ENCODE data around the gene TBC1D4. TPM values are rescaled to one million over a fixed set of nuclear protein-coding genes. Genes with fewer than 3 reads are reported as not detected.
A peak's percentile ranks its signal among the peaks of the same experiment; 100 is the strongest.

Gene TBC1D4
- total RNA-seq, 1 donor from 2014 or later = 47.1 TPM

- no peak for DNase-seq (ENCODE audit: extremely low spot score, unreplicated experiment)
- no peak for TF ChIP-seq CTCF (conservative IDR thresholded peaks at IDR 0.05)
- H3K27ac Mint-ChIP-seq = no peak overlapping the region
- no peaks in the 10 kb centered on the region for H3K9me3 Mint-ChIP-seq
- no peaks in the 10 kb centered on the region for H3K36me3 Mint-ChIP-seq
- no peak overlapping the region for H3K4me3 Mint-ChIP-seq
- H3K27me3 Mint-ChIP-seq = no peaks in the 10 kb centered on the region
- H3K4me1 Mint-ChIP-seq (ENCODE audit: unreplicated experiment) = peaks cover 37% of the 10 kb centered on the region
Measured at GRCh38 chr13:75418997-75419396, 63.0 kb downstream of the TBC1D4 start.

DNA sequence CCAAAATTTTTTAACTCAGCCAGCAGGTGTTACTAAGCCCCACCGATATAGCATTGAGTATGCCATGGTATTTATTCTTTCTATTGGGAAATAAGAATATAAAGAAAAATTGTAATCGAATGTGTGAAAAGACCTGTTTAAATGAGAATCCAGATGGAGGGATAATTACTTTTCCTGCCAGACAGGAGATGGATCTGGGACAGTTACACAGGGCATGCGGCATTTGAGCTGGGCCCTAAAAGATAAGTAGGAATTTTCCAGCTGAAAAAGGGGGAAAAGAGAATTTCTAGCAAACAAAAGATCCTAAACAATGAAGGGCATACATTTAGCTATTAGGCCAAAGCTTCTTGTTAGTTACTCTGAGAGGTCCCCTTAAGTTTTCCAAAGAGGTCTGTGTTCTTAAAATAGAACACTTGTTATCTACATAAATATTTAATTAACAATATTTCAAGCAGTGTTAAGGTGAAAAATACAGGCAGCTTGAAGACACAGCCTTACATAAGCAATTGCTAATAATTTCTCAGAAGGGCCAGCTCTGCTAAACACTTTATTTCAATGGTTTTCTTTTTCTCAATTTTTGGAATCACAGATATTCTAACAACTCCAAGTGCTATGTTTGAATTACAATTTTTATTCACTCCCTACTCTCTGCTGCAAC lies 63.7 kb downstream of the TBC1D4 start:
- Mint-ChIP-seq H3K27ac (no peak overlapping the region), H3K27me3 (no peaks in the 10 kb centered on the region), H3K36me3 (no peaks in the 10 kb centered on the region), H3K9me3 (no peaks in the 10 kb centered on the region), H3K4me3 (no peak overlapping the region), H3K4me1 (ENCODE audit: unreplicated experiment) (peaks cover 37% of the 10 kb centered on the region)
- no peak for DNase-seq (ENCODE audit: extremely low spot score, unreplicated experiment)
- TF ChIP-seq CTCF (conservative IDR thresholded peaks at IDR 0.05) = no peak

- Mint-ChIP-seq H3K27ac (no peak overlapping the region), H3K4me3 (no peak overlapping the region)
Measured at GRCh38 chr13:75417656-75418055, 64.3 kb downstream of the TBC1D4 start.

DNA sequence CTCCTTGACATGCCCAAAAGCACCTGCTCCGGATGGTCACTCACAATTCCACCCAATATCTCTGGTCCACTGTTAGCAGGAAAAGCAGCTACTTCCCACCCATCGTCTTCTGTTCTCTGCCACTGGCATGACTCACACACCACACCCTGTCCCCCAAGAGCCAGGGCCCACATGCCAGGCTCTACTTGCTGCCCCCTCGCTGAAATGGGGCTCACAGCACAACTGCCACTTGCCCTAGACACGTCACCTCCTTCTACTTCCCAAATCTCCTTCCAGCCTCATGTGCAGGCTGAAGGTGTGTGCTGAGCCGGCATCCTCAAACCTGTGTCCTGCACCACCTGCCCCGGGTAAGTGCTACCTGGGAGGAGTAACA lies 65.0 kb downstream of the TBC1D4 start:
- H3K4me3 Mint-ChIP-seq = no peak overlapping the region

More at GRCh38 chr13:75417656-75418055, 64.3 kb downstream of the TBC1D4 start:
- Mint-ChIP-seq H3K9me3 (no peaks in the 10 kb centered on the region), H3K36me3 (peaks cover 3% of the 10 kb centered on the region), H3K4me1 (ENCODE audit: unreplicated experiment) (peaks cover 37% of the 10 kb centered on the region), H3K27me3 (no peaks in the 10 kb centered on the region)
- no peak for TF ChIP-seq CTCF (conservative IDR thresholded peaks at IDR 0.05)
- DNase-seq (ENCODE audit: extremely low spot score, unreplicated experiment) = no peak

GRCh38 chr13:75416327-75417011 lies 65.5 kb downstream of the TBC1D4 start:
- Mint-ChIP-seq H3K36me3 (peaks cover 3% of the 10 kb centered on the region), H3K27ac (peak overlapping the region; percentile 11), H3K27me3 (no peaks in the 10 kb centered on the region), H3K9me3 (no peaks in the 10 kb centered on the region), H3K4me3 (no peak overlapping the region), H3K4me1 (ENCODE audit: unreplicated experiment) (peaks cover 37% of the 10 kb centered on the region)
- DNase-seq (ENCODE audit: extremely low spot score, unreplicated experiment) = no peak
- no peak for TF ChIP-seq CTCF (conservative IDR thresholded peaks at IDR 0.05)

More for the DNA sequence above, 65.0 kb downstream of the TBC1D4 start:
- no peak for DNase-seq (ENCODE audit: extremely low spot score, unreplicated experiment)
- no peak overlapping the region for H3K27ac Mint-ChIP-seq
- H3K9me3 Mint-ChIP-seq = no peaks in the 10 kb centered on the region
- no peak for TF ChIP-seq CTCF (conservative IDR thresholded peaks at IDR 0.05)
- H3K27me3 Mint-ChIP-seq = no peaks in the 10 kb centered on the region
- H3K4me1 Mint-ChIP-seq (ENCODE audit: unreplicated experiment) = peaks cover 37% of the 10 kb centered on the region
- peaks cover 3% of the 10 kb centered on the region for H3K36me3 Mint-ChIP-seq

All from type B pancreatic cell (in vitro differentiated cells).